ENCODE measurements around the gene TEPSIN. TPM values are rescaled to one million over a fixed set of nuclear protein-coding genes. Genes with fewer than 3 reads are reported as not detected.

TEPSIN gene
- total and polyA plus RNA-seq, 9 donors = 2.5 to 30.2 (median 24.5) TPM

DNA sequence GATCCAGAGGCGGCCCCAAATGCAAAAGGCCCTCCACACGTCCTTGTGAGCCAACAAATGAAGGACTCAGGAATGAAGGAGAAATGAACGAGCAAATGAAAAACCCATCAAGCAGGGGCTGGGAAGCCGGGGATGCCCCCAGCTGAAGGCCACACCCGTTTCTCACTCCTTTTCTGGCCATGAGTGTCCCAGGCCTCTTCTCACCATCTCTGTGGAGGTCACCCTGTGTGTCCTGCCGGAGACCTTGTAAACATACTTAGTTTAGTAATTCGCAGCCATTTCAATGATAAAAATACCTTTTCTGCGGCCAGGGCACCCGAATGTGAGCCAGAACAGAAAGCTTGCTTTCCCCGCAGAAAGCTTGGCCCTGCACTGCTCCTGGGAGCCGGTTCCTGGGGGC is 51.7 kb downstream of the TEPSIN start:
- Histone ChIP-seq H3K27ac (no peak overlapping the region), H3K4me3 (no peak overlapping the region), H3K27me3 (no peaks in the 10 kb centered on the region), H3K4me1 (ENCODE audit: insufficient read depth) (no peaks in the 10 kb centered on the region), H3K9me3 (no peaks in the 10 kb centered on the region), H3K36me3 (no peaks in the 10 kb centered on the region)
- DNase-seq = no peak
- TF ChIP-seq, protein P1, sequence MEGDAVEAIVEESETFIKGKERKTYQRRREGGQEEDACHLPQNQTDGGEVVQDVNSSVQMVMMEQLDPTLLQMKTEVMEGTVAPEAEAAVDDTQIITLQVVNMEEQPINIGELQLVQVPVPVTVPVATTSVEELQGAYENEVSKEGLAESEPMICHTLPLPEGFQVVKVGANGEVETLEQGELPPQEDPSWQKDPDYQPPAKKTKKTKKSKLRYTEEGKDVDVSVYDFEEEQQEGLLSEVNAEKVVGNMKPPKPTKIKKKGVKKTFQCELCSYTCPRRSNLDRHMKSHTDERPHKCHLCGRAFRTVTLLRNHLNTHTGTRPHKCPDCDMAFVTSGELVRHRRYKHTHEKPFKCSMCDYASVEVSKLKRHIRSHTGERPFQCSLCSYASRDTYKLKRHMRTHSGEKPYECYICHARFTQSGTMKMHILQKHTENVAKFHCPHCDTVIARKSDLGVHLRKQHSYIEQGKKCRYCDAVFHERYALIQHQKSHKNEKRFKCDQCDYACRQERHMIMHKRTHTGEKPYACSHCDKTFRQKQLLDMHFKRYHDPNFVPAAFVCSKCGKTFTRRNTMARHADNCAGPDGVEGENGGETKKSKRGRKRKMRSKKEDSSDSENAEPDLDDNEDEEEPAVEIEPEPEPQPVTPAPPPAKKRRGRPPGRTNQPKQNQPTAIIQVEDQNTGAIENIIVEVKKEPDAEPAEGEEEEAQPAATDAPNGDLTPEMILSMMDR (IDR thresholded peaks at IDR 0.05) = no peak
- TF ChIP-seq POLR2A (IDR thresholded peaks at IDR 0.05) (no peak), EP300 (IDR thresholded peaks at IDR 0.05) (no peak)
- WGBS, 3 donors = 87 to 96% (median 95%) methylated on average over 11 of the region's 11 CpGs
- intact Hi-C loops (cut with DNase I) = no loop called here

DNA sequence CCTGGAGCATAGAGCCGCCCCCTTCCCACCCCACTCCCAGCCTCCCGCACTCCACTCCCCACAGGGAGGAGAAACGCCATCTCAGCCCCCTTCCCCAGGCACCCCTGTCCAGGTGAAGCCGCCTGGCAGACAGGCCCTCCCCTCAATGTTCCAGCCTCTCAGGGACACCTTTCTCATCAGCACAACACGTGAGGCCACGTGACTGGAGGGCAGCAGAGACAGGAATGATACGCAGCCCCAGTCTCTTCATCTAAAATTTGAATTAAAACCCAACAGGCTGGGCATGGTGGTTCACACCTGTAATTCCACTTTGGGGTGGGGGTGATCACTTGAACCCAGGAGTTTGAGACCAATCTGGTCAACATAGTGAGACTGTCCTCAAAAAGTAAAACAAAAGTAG is 52.7 kb downstream of the TEPSIN start:
- Histone ChIP-seq H3K36me3 (no peaks in the 10 kb centered on the region), H3K4me3 (no peak overlapping the region), H3K4me1 (ENCODE audit: insufficient read depth) (no peaks in the 10 kb centered on the region), H3K9me3 (no peaks in the 10 kb centered on the region), H3K27ac (no peak overlapping the region), H3K27me3 (no peaks in the 10 kb centered on the region)
- 71 to 83% (median 79%) methylated on average over 7 of the region's 7 CpGs for WGBS, 3 donors
- TF ChIP-seq, protein P1 (IDR thresholded peaks at IDR 0.05) = no peak
- no peak for TF ChIP-seq EP300 (IDR thresholded peaks at IDR 0.05)
- TF ChIP-seq POLR2A (IDR thresholded peaks at IDR 0.05) = no peak
- intact Hi-C loops (cut with DNase I) = no loop called here
- DNase-seq = no peak

DNA sequence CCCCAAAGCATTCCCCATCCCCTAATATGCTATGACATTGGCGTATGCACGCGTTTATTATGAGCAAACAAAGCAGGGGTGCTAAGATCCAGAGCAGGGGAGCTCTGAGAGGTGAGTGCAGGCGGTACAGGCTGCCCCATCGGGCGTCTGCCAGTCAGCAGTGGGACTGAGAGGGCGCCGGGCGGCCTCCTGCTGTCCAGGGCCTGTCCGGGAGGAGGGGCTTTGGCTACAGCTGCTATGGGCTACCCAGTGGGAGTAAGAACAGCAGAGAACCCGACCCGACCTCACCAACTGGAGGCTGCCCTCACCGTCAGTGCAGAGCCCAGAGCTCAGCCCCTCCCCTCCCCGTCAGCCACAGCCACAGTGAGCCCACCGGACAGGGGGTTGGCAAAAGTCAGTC is 54.3 kb downstream of the TEPSIN start:
- Histone ChIP-seq H3K4me1 (ENCODE audit: insufficient read depth) (no peaks in the 10 kb centered on the region), H3K36me3 (no peaks in the 10 kb centered on the region), H3K9me3 (no peaks in the 10 kb centered on the region), H3K27me3 (no peaks in the 10 kb centered on the region), H3K4me3 (no peak overlapping the region), H3K27ac (no peak overlapping the region)
- TF ChIP-seq POLR2A (IDR thresholded peaks at IDR 0.05) (no peak), EP300 (IDR thresholded peaks at IDR 0.05) (no peak)
- TF ChIP-seq, protein P1 (IDR thresholded peaks at IDR 0.05) = no peak
- DNase-seq = no peak
- WGBS, 3 donors = 17 to 28% (median 18%) methylated on average over 14 to 15 of the region's 15 CpGs
- intact Hi-C loops (cut with DNase I) = no loop called here

DNA sequence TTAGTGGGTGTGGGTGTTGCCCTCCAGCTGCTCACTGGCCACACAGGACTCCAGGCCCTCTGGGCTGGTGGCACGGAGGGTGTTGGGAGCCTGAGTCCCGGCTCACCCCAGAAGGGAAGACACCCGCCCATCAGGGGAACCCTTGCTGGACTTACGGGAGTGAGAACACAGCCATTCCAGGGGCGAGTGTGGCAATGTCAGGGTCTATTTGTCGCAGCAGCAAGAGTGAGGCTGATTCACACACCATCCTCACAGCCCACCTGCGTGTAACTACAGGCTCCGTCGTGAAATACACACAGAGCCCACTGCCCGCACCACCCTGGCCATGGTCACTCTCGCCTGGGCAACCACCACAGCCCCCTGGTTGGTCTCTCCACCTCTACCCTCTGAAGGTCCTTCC is 55.0 kb downstream of the TEPSIN start:
- H3K9me3 ChIP-seq = no peaks in the 10 kb centered on the region
- no peaks in the 10 kb centered on the region for H3K36me3 ChIP-seq
- no peak for DNase-seq
- no peaks in the 10 kb centered on the region for H3K4me1 ChIP-seq (ENCODE audit: insufficient read depth)
- WGBS, 3 donors = 89 to 93% (median 93%) methylated on average over 9 to 11 of the region's 11 CpGs
- TF ChIP-seq POLR2A (IDR thresholded peaks at IDR 0.05) (no peak), EP300 (IDR thresholded peaks at IDR 0.05) (no peak)
- TF ChIP-seq, protein P1 (IDR thresholded peaks at IDR 0.05) = no peak
- no peak overlapping the region for H3K4me3 ChIP-seq
- no peak overlapping the region for H3K27ac ChIP-seq
- intact Hi-C loops (cut with DNase I) = no loop called here
- no peaks in the 10 kb centered on the region for H3K27me3 ChIP-seq

DNA sequence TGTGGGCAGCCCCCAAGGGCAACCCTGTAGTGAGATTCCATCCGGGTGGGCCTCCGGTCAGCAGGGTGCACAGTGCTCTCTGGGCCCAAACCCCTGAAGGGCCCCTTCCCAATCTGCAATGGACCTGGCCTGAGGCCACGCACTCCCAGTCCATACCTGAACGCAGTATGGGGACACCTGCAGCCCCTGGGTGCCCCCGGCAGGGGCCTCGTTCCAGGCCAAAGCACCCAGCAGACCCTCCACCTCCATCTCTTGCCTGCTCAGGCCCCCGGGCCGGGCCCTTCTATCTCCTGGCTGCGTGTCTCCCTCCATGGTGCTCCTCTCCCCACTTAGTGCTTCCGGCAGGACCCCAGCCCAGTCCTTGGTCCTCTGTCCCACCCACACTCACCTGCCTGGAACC is 55.5 kb downstream of the TEPSIN start:
- intact Hi-C loops (cut with DNase I) = no loop called here
- WGBS, 3 donors = 85 to 89% (median 85%) methylated on average over 10 of the region's 10 CpGs
- no peaks in the 10 kb centered on the region for H3K9me3 ChIP-seq
- no peak overlapping the region for H3K4me3 ChIP-seq
- no peaks in the 10 kb centered on the region for H3K36me3 ChIP-seq
- H3K4me1 ChIP-seq (ENCODE audit: insufficient read depth) = no peaks in the 10 kb centered on the region
- DNase-seq = no peak
- TF ChIP-seq POLR2A (IDR thresholded peaks at IDR 0.05) = no peak
- TF ChIP-seq EP300 (IDR thresholded peaks at IDR 0.05) = no peak
- TF ChIP-seq, protein P1 (IDR thresholded peaks at IDR 0.05) = no peak
- no peak overlapping the region for H3K27ac ChIP-seq
- no peaks in the 10 kb centered on the region for H3K27me3 ChIP-seq

Measured in ovary (tissue), 9 donors.